Measurements from ENCODE around the gene COPS6.

The COPS6 gene

DNA sequence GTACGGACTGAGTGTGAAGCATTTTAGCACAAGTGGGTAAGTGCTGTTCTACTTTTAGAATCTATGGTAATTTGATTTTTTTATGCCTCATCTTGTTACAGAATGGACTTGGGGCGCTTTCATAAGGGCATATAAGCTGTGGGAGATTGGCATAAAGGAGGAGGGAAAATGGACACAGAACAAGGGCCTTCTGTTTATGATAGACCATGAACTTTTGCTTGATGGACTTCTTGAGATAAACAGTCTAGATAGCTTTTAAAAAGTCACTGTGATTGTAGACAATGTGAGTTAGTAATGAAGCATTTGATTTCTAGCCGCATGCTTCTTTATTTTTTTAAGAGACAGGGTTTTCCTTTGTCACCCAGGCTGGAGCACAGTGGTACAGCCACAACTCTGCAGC lies 37.2 kb upstream of the COPS6 start:
- DNase-seq (ENCODE audit: low read depth, low spot score), result no peak
- POLR2A ChIA-PET, result interaction anchor here (0.7 kb wide), 1 partner anchor 42 kb away, joined by 3 read pairs; no protein-coding TSS in a partner anchor

DNA sequence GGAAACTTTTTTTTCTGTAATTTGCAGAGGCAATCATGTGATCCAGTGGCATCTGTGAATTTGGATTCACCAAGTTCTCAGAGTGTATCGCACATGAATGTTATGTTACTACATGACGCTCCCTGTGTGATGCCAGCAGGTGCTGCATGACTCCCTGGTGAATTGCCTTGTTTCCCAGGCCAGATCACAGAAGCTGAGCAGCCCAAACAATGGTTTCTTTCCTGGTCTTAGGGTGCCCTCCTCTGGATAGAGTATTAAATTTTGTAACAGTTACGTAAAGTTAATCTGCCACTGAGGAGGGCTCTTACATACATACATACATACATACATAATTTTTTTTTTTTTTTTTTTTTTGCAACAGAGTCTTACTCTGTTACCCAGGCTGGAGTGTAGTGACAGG lies 35.6 kb upstream of the COPS6 start:
- ChIA-PET POLR2A (no interaction called here), CTCF (interaction anchor here (0.6 to 17.4 kb wide), 22 partner anchors 9 to 137 kb away, joined by 3 to 363 read pairs (median 4); no protein-coding TSS in a partner anchor)
- no peak for DNase-seq (ENCODE audit: low read depth, low spot score)
- TF ChIP-seq, protein P1, sequence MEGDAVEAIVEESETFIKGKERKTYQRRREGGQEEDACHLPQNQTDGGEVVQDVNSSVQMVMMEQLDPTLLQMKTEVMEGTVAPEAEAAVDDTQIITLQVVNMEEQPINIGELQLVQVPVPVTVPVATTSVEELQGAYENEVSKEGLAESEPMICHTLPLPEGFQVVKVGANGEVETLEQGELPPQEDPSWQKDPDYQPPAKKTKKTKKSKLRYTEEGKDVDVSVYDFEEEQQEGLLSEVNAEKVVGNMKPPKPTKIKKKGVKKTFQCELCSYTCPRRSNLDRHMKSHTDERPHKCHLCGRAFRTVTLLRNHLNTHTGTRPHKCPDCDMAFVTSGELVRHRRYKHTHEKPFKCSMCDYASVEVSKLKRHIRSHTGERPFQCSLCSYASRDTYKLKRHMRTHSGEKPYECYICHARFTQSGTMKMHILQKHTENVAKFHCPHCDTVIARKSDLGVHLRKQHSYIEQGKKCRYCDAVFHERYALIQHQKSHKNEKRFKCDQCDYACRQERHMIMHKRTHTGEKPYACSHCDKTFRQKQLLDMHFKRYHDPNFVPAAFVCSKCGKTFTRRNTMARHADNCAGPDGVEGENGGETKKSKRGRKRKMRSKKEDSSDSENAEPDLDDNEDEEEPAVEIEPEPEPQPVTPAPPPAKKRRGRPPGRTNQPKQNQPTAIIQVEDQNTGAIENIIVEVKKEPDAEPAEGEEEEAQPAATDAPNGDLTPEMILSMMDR (IDR thresholded peaks at IDR 0.05; ENCODE audit: insufficient read depth, low read length, missing control alignments), result peak; percentile 27
- H3K4me3 ChIP-seq (ENCODE audit: low read depth, low read length), result no peak overlapping the region

More for the DNA sequence above, 37.2 kb upstream of the COPS6 start:
- TF ChIP-seq, protein P1 (IDR thresholded peaks at IDR 0.05; ENCODE audit: insufficient read depth, low read length, missing control alignments), result no peak
- no peak overlapping the region for H3K4me3 ChIP-seq (ENCODE audit: low read depth, low read length)
- CTCF ChIA-PET, result interaction anchor here (1.0 to 17.4 kb wide), 9 partner anchors 8 to 136 kb away, joined by 3 to 363 read pairs (median 9); no protein-coding TSS in a partner anchor

DNA sequence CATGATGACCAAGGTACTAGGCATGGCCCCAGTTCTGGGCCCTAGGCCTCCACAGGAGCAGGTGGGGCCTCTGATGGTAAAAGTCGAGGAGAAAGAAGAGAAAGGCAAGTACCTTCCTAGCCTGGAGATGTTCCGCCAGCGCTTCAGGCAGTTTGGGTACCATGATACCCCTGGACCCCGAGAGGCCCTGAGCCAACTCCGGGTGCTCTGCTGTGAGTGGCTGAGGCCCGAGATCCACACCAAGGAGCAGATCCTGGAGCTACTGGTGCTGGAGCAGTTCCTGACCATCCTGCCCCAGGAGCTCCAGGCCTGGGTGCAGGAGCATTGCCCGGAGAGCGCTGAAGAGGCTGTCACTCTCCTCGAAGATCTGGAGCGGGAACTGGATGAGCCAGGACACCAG lies 31.8 kb upstream of the COPS6 start:
- ChIA-PET POLR2A (no interaction called here), CTCF (interaction anchor here (17.4 kb wide), 1 partner anchor 64 kb away, joined by 363 read pairs; no protein-coding TSS in a partner anchor)
- no peak for DNase-seq (ENCODE audit: low read depth, low spot score)
- no peak overlapping the region for H3K4me3 ChIP-seq (ENCODE audit: low read depth, low read length)
- TF ChIP-seq, protein P1 (IDR thresholded peaks at IDR 0.05; ENCODE audit: insufficient read depth, low read length, missing control alignments), result no peak

DNA sequence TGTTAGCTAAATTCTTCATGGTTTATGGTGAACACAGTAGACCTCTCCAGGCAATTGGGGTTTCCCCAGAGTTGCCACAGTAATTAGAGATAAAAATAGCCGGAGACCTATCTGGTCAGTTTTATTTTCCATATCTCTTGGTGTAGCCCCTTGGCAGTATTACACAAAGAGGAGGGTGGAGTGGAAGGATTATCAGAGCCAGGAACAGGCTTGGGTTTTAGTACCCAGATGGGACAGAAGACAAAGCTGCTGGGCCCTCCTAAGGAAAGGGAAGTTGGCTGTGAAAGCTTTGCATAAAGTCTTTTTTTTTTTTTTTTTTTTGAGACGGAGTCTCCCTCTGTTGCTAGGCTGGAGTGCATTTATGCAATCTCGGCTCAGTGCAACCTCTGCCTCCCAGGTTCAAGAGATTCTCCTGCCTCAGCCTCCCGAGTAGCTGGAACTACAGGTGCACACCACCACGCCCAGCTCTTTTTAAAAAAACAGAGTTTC lies 29.5 kb upstream of the COPS6 start:
- DNase-seq (ENCODE audit: low read depth, low spot score), result no peak
- TF ChIP-seq, protein P1 (IDR thresholded peaks at IDR 0.05; ENCODE audit: insufficient read depth, low read length, missing control alignments), result no peak
- ChIA-PET POLR2A (interaction anchor here (1.2 kb wide), 1 partner anchor 9 kb away, joined by 3 read pairs; no protein-coding TSS in a partner anchor), CTCF (interaction anchor here (1.2 to 17.4 kb wide), 5 partner anchors 8 to 145 kb away, joined by 5 to 363 read pairs (median 5); partner anchors contain the start of gene ZSCAN21)
- H3K4me3 ChIP-seq (ENCODE audit: low read depth, low read length), result no peak overlapping the region

DNA sequence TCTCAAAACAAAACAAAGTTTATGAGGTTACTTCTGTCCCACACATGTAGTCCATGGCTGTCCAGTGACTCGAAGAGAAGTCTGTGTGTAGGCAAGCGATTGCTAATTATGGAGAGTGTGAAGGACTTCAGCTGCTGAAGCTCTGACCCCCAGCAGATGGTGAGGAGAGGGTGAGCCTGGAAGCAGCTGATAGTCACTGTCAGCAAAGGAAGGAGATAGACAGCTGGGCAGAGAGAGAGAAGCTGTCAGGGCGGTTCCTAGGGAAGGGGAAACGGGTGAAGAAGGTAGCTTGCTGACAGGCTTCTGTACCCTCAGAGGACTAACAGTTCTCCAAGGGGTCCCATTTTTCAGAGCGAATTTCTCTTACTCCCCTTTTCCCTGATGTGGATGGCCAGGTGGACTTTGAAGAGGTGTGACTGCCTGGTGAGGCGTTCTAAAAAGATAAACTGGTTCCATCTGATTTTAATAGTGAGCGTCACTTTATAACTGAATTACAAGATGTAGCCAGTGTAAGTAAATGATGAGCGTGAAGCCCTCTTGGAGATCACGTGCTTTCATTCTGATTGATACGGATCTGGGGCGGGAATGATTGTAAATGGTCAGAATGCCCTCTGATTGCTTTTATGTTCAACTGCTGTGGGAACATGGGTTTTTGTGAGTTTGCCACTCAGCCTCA lies 27.1 kb upstream of the COPS6 start:
- no peak for DNase-seq (ENCODE audit: low read depth, low spot score)
- POLR2A ChIA-PET, result no interaction called here
- CTCF ChIA-PET, result interaction anchor here (0.7 to 17.4 kb wide), 4 partner anchors 9 to 82 kb away, joined by 3 to 363 read pairs (median 3); no protein-coding TSS in a partner anchor
- no peak overlapping the region for H3K4me3 ChIP-seq (ENCODE audit: low read depth, low read length)
- TF ChIP-seq, protein P1 (IDR thresholded peaks at IDR 0.05; ENCODE audit: insufficient read depth, low read length, missing control alignments), result no peak

DNA sequence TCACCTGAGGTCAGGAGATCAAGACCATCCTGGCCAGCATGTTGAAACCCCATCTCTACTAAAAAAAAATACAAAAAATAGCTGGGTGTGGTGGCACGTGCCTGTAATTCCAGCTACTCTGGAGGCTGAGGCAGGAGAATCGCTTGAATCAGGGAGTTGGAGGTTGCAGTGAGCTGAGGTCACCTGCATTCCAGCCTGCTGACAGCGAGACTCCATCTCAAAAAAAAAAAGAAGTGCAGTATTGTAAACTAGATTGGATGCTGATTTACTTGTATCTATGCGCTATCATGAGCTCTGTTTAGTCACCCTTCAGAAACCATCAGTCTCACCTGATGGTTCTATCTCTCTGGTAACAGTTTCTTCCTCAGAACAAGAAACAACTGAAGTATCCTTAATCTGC lies 25.4 kb upstream of the COPS6 start:
- CTCF ChIA-PET, result interaction anchor here (1.1 to 17.4 kb wide), 5 partner anchors 10 to 71 kb away, joined by 3 to 363 read pairs (median 7); partner anchors contain the start of gene ZNF3
- no peak for DNase-seq (ENCODE audit: low read depth, low spot score)
- TF ChIP-seq, protein P1 (IDR thresholded peaks at IDR 0.05; ENCODE audit: insufficient read depth, low read length, missing control alignments), result no peak
- POLR2A ChIA-PET, result interaction anchor here (1.3 kb wide), 1 partner anchor 32 kb away, joined by 3 read pairs; no protein-coding TSS in a partner anchor
- H3K4me3 ChIP-seq (ENCODE audit: low read depth, low read length), result no peak overlapping the region

Data from AG04449 (cell line).